Activated CD4-positive, alpha-beta memory T cell treated with anti-CD3 and anti-CD28 coated beads for 36 hours (primary cell): ENCODE measurements around the gene SUSD4. TPM values are rescaled to one million over a fixed set of nuclear protein-coding genes. Genes with fewer than 3 reads are reported as not detected.
A peak's percentile ranks its signal among the peaks of the same experiment; 100 is the strongest.

Source experiments
- CTCF ChIA-PET: fragments of 350-600 bp; sonication (Branson Sonifier 250); formaldehyde crosslinking; loops from one replicate; lab custom pipeline; 2021; ENCODE audit warnings: antibody characterized with exemption, inconsistent platforms; lab: Charles Lee
- POLR2A ChIA-PET: fragments of 350-600 bp; sonication (Branson Sonifier 250); formaldehyde crosslinking; loops from one replicate; lab custom pipeline; 2021; ENCODE audit warnings: antibody characterized with exemption; lab: Charles Lee
- DNase-seq: peaks from one replicate; pipeline ENCODE4 v3.0.0-alpha.2; 2020
- H3K27ac Mint-ChIP-seq: one replicate; pipeline ENCODE4 v1.8.0; 2021; ENCODE audit warnings: mixed read lengths
- H3K27me3 Mint-ChIP-seq: one replicate; pipeline ENCODE4 v1.8.0; 2021; ENCODE audit warnings: mixed read lengths
- H3K36me3 Mint-ChIP-seq: one replicate; pipeline ENCODE4 v1.8.0; 2021; ENCODE audit warnings: mixed read lengths
- H3K4me1 Mint-ChIP-seq: one replicate; pipeline ENCODE4 v1.8.0; 2021; ENCODE audit warnings: low read depth, mixed read lengths
- H3K4me3 Mint-ChIP-seq: one replicate; pipeline ENCODE4 v1.8.0; 2021; ENCODE audit warnings: mild to moderate bottlenecking, mixed read lengths
- H3K9me3 Mint-ChIP-seq: one replicate; pipeline ENCODE4 v1.8.0; 2021; ENCODE audit warnings: mixed read lengths
- intact Hi-C: fragments of 100-400 bp; cut with micrococcal nuclease; formaldehyde crosslinking; loops from one replicate; pipeline ENCODE4 v1.15.1; 2023
- total RNA-seq, 2 experiments: library from RNA; stranded (reverse); gene quantifications; one replicate each; pipeline ENCODE4 v1.2.3, GENCODE V29; 2021

Gene SUSD4
- total RNA-seq, 2 experiments from 2014 or later, result 0.82 to 0.83 TPM

DNA sequence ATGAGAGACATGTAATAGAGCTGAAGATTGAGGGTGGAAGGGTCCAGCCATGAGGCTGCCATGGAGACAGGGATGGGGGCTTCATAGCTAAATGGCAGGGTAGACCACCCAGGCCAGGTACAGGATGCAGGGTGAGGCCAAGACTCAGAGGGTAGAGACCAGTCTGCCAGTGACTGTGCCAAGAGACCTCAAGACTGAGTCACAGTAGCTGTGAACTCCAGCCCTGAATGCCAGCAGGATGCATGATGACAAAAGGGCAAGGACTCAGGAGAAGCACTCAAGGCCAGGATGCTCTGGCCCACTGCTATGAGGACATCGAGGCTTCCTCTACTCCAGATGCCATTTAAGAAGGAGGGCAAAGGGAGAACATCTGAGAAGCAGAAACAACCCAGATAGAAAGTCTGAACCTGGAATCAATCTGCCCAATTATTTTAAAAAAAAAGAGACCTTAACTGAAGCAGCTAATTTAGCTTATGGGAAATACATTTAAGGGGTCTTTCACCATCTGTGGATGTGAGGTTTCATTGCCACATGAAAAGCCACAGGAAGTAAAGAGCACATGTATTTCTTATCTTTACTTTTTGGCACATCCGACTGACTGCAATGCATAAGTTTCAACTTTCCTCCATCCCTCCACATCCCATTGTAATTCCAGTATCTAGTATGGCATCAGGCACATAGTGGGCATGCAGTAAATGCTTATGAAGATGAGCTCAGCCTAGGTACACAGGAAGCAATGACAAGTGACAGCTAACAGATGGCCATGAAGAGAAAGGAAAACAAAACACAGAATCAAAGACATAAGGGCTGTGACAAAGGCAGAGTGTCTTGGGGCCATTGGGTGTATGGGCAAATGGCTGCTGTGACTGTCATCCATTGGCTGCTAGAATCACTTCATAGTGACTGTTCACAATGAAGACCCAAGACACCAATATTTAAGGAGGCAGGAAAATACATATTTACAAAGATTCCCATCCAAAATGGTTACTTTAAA, 40.2 kb downstream of the SUSD4 start:
- H3K4me3 Mint-ChIP-seq, result no peak overlapping the region

DNA sequence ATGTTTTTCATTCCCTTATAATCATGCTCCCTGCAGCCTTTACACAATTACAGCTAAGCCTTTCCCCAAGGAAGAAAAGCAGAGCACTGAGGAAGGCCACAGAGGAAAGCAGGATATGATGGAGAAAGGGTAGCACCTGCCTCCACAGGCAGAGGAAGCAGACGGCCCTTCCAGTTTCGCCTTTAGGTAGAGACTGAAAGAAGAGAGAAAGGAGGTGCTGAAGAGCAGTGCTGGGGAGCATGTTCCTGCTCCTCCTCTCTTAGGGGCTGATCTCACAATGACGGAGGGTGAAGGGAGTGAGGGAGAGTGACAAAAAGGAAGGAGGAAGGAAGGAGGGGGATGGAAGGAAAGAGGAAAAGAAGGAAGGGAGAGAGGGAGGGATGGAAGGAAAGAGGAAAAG, 41.1 kb downstream of the SUSD4 start:
- Mint-ChIP-seq H3K27me3 (no peaks in the 10 kb centered on the region), H3K9me3 (no peaks in the 10 kb centered on the region), H3K4me1 (peaks cover 15% of the 10 kb centered on the region), H3K36me3 (peaks cover 4% of the 10 kb centered on the region), H3K4me3 (no peak overlapping the region), H3K27ac (no peak overlapping the region)
- ChIA-PET CTCF (interaction anchor here (1.6 kb wide), 1 partner anchor 8 kb away, joined by 5 read pairs; no protein-coding TSS in a partner anchor), POLR2A (no interaction called here)
- DNase-seq, result no peak
- intact Hi-C loops, result no loop called here

More for the DNA sequence above, 40.2 kb downstream of the SUSD4 start:
- H3K9me3 Mint-ChIP-seq, result no peaks in the 10 kb centered on the region
- POLR2A ChIA-PET, result no interaction called here
- intact Hi-C loops, result no loop called here
- peaks cover 15% of the 10 kb centered on the region for H3K4me1 Mint-ChIP-seq
- CTCF ChIA-PET, result interaction anchor here (0.7 to 1.6 kb wide), 2 partner anchors 9 to 173 kb away, joined by 3 to 5 read pairs; no protein-coding TSS in a partner anchor
- no peaks in the 10 kb centered on the region for H3K27me3 Mint-ChIP-seq
- DNase-seq, result peak; percentile 16
- no peak overlapping the region for H3K27ac Mint-ChIP-seq
- peaks cover 4% of the 10 kb centered on the region for H3K36me3 Mint-ChIP-seq

DNA sequence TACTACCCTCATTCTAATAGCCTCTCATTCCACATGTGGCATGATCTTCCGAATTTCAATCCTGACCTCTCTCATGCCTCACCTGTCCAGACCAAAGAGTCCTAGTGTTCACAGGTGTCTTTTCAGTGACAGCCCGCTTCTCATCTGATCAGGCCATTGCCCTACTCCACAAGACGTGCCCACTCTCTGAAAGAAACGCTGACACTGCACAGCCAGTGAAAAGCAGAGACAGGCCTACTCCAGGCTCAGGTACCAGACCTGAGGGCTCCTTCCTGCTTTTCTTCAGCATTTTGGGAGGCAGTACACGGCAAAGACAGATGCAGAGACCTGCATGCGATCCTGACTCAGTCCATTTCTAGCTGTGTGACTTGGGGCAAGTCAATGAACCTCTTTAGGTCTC, 43.0 kb downstream of the SUSD4 start:
- intact Hi-C loops, result no loop called here
- no peak for DNase-seq
- Mint-ChIP-seq H3K27ac (no peak overlapping the region), H3K9me3 (no peaks in the 10 kb centered on the region), H3K4me3 (no peak overlapping the region), H3K27me3 (no peaks in the 10 kb centered on the region), H3K4me1 (peaks cover 15% of the 10 kb centered on the region), H3K36me3 (peaks cover 4% of the 10 kb centered on the region)
- ChIA-PET CTCF (no interaction called here), POLR2A (no interaction called here)

DNA sequence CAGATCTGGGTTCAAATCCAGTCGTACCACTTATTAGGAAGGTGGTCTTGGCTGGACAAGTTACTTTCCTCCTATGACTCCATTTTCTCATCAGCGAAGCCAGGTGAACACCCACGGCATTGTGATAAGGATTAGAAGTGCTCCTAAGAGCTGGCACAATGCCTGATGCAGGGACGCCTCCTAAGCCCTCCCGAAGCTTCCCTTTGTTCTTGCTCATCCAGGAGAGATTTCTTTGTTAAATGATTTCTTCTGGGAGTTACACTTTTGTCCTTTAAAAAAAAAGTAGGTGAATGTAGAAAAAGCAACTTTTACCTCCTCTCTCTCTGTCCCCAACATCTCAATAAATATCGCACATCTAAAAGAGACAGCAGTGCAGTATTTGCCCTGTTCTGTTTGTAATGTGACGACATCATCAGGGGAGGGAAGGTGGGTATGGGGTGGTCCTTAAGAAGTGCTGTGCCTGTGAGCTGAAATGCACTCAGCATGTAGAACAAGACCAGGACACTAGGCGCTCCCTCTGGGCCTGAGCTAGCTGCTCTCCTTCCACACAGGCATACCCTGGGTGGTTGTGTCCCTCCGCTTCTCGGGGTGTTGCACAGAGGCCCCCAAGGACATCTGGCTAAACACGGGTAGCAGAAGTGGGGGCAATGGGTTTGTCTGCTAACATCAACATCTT, 43.9 kb downstream of the SUSD4 start:
- CTCF ChIA-PET, result no interaction called here

GRCh38 chr1:223319398-223319797, 44.6 kb downstream of the SUSD4 start:
- no peak overlapping the region for H3K4me3 Mint-ChIP-seq
- intact Hi-C loops, result no loop called here
- ChIA-PET CTCF (no interaction called here), POLR2A (no interaction called here)
- H3K4me1 Mint-ChIP-seq, result peaks cover 20% of the 10 kb centered on the region
- no peaks in the 10 kb centered on the region for H3K9me3 Mint-ChIP-seq
- no peaks in the 10 kb centered on the region for H3K27me3 Mint-ChIP-seq
- no peak for DNase-seq
- no peak overlapping the region for H3K27ac Mint-ChIP-seq
- peaks cover 4% of the 10 kb centered on the region for H3K36me3 Mint-ChIP-seq

More for the DNA sequence above, 43.9 kb downstream of the SUSD4 start:
- no peaks in the 10 kb centered on the region for H3K27me3 Mint-ChIP-seq
- H3K4me1 Mint-ChIP-seq, result peaks cover 20% of the 10 kb centered on the region
- no peak overlapping the region for H3K4me3 Mint-ChIP-seq
- intact Hi-C loops, result no loop called here
- no peak for DNase-seq
- H3K36me3 Mint-ChIP-seq, result peaks cover 4% of the 10 kb centered on the region
- no peaks in the 10 kb centered on the region for H3K9me3 Mint-ChIP-seq
- POLR2A ChIA-PET, result no interaction called here
- H3K27ac Mint-ChIP-seq, result no peak overlapping the region

DNA sequence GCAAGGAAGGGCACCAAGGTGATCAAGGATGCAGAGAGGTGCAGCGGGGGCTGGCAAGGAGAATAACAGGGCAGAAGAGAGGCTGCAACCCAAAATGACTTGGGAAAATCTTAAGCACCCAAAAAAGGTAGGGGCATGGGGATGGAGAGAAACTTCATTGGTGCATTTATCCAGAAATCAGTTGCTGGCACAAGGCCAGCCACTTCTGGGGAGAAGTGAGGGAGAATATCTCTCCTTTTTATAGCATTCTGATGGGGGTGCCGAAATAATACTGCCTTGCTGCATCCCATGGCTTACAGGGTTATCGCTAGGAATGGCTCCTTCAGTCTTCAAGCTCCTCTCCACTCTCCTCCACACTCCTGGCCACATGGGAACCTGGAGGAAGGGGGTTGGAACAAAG, 47.9 kb downstream of the SUSD4 start:
- no peak for DNase-seq
- Mint-ChIP-seq H3K36me3 (peaks cover 4% of the 10 kb centered on the region), H3K27ac (no peak overlapping the region), H3K4me1 (peaks cover 5% of the 10 kb centered on the region), H3K9me3 (no peaks in the 10 kb centered on the region), H3K4me3 (no peak overlapping the region), H3K27me3 (no peaks in the 10 kb centered on the region)
- POLR2A ChIA-PET, result no interaction called here
- CTCF ChIA-PET, result no interaction called here
- intact Hi-C loops, result no loop called here

- intact Hi-C loops, result no loop called here
- H3K4me3 Mint-ChIP-seq, result no peak overlapping the region
- no peak for DNase-seq
- peaks cover 4% of the 10 kb centered on the region for H3K36me3 Mint-ChIP-seq
- H3K9me3 Mint-ChIP-seq, result no peaks in the 10 kb centered on the region
- H3K4me1 Mint-ChIP-seq, result peaks cover 5% of the 10 kb centered on the region
- POLR2A ChIA-PET, result no interaction called here
- no peaks in the 10 kb centered on the region for H3K27me3 Mint-ChIP-seq
- CTCF ChIA-PET, result no interaction called here
- H3K27ac Mint-ChIP-seq, result no peak overlapping the region
These were observed 48.3 kb downstream of the SUSD4 start for GRCh38 chr1:223315665-223316064.

DNA sequence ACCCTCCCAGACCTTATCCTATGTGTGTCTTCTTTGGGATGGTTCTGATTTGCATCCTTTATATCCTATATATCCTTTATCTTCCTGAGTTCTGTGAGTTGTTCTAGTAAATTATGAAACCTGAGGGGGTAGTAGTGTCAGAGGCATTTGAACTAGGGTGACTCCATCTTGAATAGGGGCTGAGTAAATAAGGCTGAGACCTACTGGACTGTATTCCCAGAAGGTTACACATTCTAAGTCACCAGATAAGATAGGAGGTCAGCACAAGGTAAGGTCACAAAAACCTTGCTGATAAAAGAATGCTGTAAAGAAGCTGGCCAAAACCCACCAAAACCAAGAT, 50.6 kb downstream of the SUSD4 start:
- POLR2A ChIA-PET, result no interaction called here
- Mint-ChIP-seq H3K27me3 (no peaks in the 10 kb centered on the region), H3K4me3 (no peak overlapping the region), H3K36me3 (no peaks in the 10 kb centered on the region), H3K27ac (no peak overlapping the region), H3K9me3 (no peaks in the 10 kb centered on the region), H3K4me1 (peaks cover 5% of the 10 kb centered on the region)
- CTCF ChIA-PET, result interaction anchor here (1.7 kb wide), 1 partner anchor 180 kb away, joined by 3 read pairs; no protein-coding TSS in a partner anchor
- intact Hi-C loops, result no loop called here
- no peak for DNase-seq

- H3K9me3 Mint-ChIP-seq, result no peaks in the 10 kb centered on the region
- no peaks in the 10 kb centered on the region for H3K36me3 Mint-ChIP-seq
- POLR2A ChIA-PET, result no interaction called here
- H3K4me3 Mint-ChIP-seq, result no peak overlapping the region
- no peaks in the 10 kb centered on the region for H3K27me3 Mint-ChIP-seq
- intact Hi-C loops, result no loop called here
- H3K4me1 Mint-ChIP-seq, result peaks cover 7% of the 10 kb centered on the region
- H3K27ac Mint-ChIP-seq, result no peak overlapping the region
- DNase-seq, result no peak
- CTCF ChIA-PET, result no interaction called here
These were observed 51.1 kb downstream of the SUSD4 start for GRCh38 chr1:223312705-223313414.

DNA sequence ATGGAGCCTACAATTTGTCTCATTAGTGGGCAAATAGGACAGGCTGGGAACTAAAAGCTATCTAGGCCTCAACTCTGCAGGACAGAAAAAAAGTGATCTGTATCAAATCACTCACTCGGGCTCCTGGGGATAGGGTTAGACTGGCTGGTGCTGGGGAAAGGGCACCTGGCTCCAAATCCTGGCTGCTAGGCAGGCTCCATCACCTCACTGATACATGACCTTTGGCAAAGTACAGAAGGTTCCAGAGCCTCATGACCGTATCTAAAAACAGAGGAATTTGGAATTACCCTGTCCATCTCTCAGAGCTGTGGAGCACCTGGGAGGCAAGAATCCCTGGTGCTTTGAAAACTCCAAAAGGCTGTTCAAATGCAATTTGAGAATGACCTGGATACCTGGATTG, 51.7 kb downstream of the SUSD4 start:
- no peak overlapping the region for H3K4me3 Mint-ChIP-seq

DNA sequence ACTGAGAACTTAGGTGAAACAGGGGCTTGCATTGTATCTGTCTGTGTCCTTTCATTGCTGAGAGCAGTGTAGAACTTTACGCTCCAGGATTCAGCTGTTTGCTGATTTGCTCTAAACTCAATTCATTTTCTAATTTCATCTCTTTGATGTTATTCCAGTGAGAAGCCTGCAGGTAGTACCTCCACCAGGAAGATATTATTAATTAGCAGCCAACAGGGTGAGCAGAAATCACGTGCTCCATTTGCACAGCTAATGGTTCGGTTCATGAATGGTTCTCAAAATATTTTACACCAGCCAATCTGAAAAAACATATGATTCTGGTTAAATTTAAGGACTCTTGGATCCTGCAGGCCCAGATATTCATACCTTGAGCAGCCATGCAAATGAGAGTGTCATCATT, 52.1 kb downstream of the SUSD4 start:
- H3K9me3 Mint-ChIP-seq, result no peaks in the 10 kb centered on the region
- ChIA-PET POLR2A (no interaction called here), CTCF (no interaction called here)
- peaks cover 7% of the 10 kb centered on the region for H3K4me1 Mint-ChIP-seq
- no peaks in the 10 kb centered on the region for H3K27me3 Mint-ChIP-seq
- DNase-seq, result no peak
- H3K27ac Mint-ChIP-seq, result no peak overlapping the region
- H3K4me3 Mint-ChIP-seq, result no peak overlapping the region
- intact Hi-C loops, result no loop called here
- H3K36me3 Mint-ChIP-seq, result no peaks in the 10 kb centered on the region

More for the DNA sequence above, 51.7 kb downstream of the SUSD4 start:
- CTCF ChIA-PET, result no interaction called here
- no peak for DNase-seq
- no peaks in the 10 kb centered on the region for H3K27me3 Mint-ChIP-seq
- H3K27ac Mint-ChIP-seq, result no peak overlapping the region
- POLR2A ChIA-PET, result no interaction called here
- H3K4me1 Mint-ChIP-seq, result peaks cover 7% of the 10 kb centered on the region
- intact Hi-C loops, result no loop called here
- H3K9me3 Mint-ChIP-seq, result no peaks in the 10 kb centered on the region
- H3K36me3 Mint-ChIP-seq, result no peaks in the 10 kb centered on the region

GRCh38 chr1:223308136-223308535, 55.8 kb downstream of the SUSD4 start:
- Mint-ChIP-seq H3K27me3 (no peaks in the 10 kb centered on the region), H3K9me3 (peaks cover 12% of the 10 kb centered on the region), H3K27ac (no peak overlapping the region), H3K4me1 (peaks cover 3% of the 10 kb centered on the region), H3K4me3 (no peak overlapping the region), H3K36me3 (peaks cover 2% of the 10 kb centered on the region)
- intact Hi-C loops, result no loop called here
- no peak for DNase-seq
- ChIA-PET CTCF (no interaction called here), POLR2A (no interaction called here)
